Gastrocnemius medialis (tissue), 4 donors: Measurements from ENCODE around the gene NSD2. TPM values are rescaled to one million over a fixed set of nuclear protein-coding genes. Genes with fewer than 3 reads are reported as not detected.

Source experiments
- ATAC-seq, 2 donors: fragments of 150-250 bp; one replicate each; pipeline ENCODE4 v1.9.1; 2016
- DNase-seq, 2 donors: peaks; one replicate each; pipeline ENCODE4 v3.0.0-alpha.2; 2019
- H3K27ac ChIP-seq, 4 donors: fragments of 200-600 bp; sonication (generic); 1 replicate in 1 of 4; 2 replicates in 3 of 4; pipeline ENCODE4 v1.5.1; 2016 to 2018; ENCODE audit warnings: mild to moderate bottlenecking in 2 of 4, moderate library complexity in 1 of 4
- H3K27me3 ChIP-seq, 3 donors: fragments of 200-600 bp; sonication (generic) in 2 of 3; 1 replicate in 1 of 3; 2 replicates in 2 of 3; pipeline versions ENCODE4 v1.5.1 to v1.6.0; 2016 to 2019; ENCODE audit warnings: mild to moderate bottlenecking in 1 of 3, moderate library complexity in 1 of 3
- H3K36me3 ChIP-seq, 2 donors: fragments of 200-600 bp; sonication (generic) in 1 of 2; one replicate each; pipeline ENCODE4 v1.5.1; 2017 to 2018
- H3K4me1 ChIP-seq, 2 donors: fragments of 200-600 bp; sonication (generic) in 1 of 2; one replicate each; pipeline ENCODE4 v1.5.1; 2016 to 2017; ENCODE audit warnings: mild to moderate bottlenecking in 2 of 2
- H3K4me3 ChIP-seq, 4 donors: fragments of 200-600 bp; sonication (generic) in 3 of 4; 1 replicate in 1 of 4; 2 replicates in 3 of 4; pipeline ENCODE4 v1.5.1; 2016 to 2019; ENCODE audit warnings: mild to moderate bottlenecking in 2 of 4
- H3K9me3 ChIP-seq, 3 donors: fragments of 200-600 bp; sonication (generic) in 2 of 3; 1 replicate in 1 of 3; 2 replicates in 2 of 3; pipeline ENCODE4 v1.5.1; 2016 to 2019
- CTCF ChIP-seq, 5 experiments: fragments of 450-650 bp in 3 of 5; fragments of 200-600 bp in 2 of 5; sonication (generic) in 2 of 5; IDR thresholded peaks in 4 of 5; conservative IDR thresholded peaks in 1 of 5; 1 replicate in 4 of 5; 2 replicates in 1 of 5; pipeline ENCODE4 v1.5.1; 2016 to 2019; ENCODE audit warnings: antibody characterized with exemption in 5 of 5, mild to moderate bottlenecking in 3 of 5, moderate library complexity in 3 of 5
- POLR2A ChIP-seq, 2 donors: fragments of 450-650 bp; IDR thresholded peaks; one replicate each; pipeline ENCODE4 v1.6.1; 2017; ENCODE audit warnings: antibody characterized with exemption in 2 of 2, mild to moderate bottlenecking in 2 of 2, moderate library complexity in 2 of 2
- in situ Hi-C, 4 donors: fragments of 200-750 bp; cut with MboI; loops; one replicate each; pipeline versions ENCODE4 v1.15.0 to v1.8.0; 2017; ENCODE audit warnings: low sequenced_read_pairs in 4 of 4
- intact Hi-C: fragments of 100-400 bp; cut with DNase I; formaldehyde crosslinking; loops from one replicate; pipeline ENCODE4 v1.15.1; 2023; ENCODE audit warnings: low total_unique reads
- total RNA-seq, 4 donors: library from RNA; depleted of rRNA; stranded (reverse); fragments of >200 nt; gene quantifications; one replicate each; pipeline versions ENCODE4 v1.1.0 to v1.2.3, GENCODE V29; 2016

NSD2 gene
- total RNA-seq, 4 donors from 2014 or later: 14.8 to 21.3 (median 16.8) TPM

- in situ Hi-C loops: no loop called here
- no peak for TF ChIP-seq POLR2A (IDR thresholded peaks at IDR 0.05)
- no peak for TF ChIP-seq CTCF (IDR thresholded peaks at IDR 0.05 in 4 of 5, conservative IDR thresholded peaks at IDR 0.05 in 1 of 5)
- Histone ChIP-seq H3K27me3 (no peaks in the 10 kb centered on the region), H3K9me3 (no peaks in the 10 kb centered on the region), H3K36me3 (peaks cover 0 to 21% of the 10 kb centered on the region in 2 donors), H3K4me3 (no peak overlapping the region), H3K27ac (no peak overlapping the region), H3K4me1 (no peaks in the 10 kb centered on the region)
- intact Hi-C loops: no loop called here
- no peak for ATAC-seq
- DNase-seq: no peak
Measured at GRCh38 chr4:1922821-1923220, 51.6 kb downstream of the NSD2 start.

GRCh38 chr4:1927675-1928074 is 56.5 kb downstream of the NSD2 start:
- no peaks in the 10 kb centered on the region for H3K4me1 ChIP-seq
- ATAC-seq (no peak), DNase-seq (no peak)
- H3K9me3 ChIP-seq: no peaks in the 10 kb centered on the region
- no peak for TF ChIP-seq POLR2A (IDR thresholded peaks at IDR 0.05)
- no peak for TF ChIP-seq CTCF (IDR thresholded peaks at IDR 0.05 in 4 of 5, conservative IDR thresholded peaks at IDR 0.05 in 1 of 5)
- no peaks in the 10 kb centered on the region for H3K27me3 ChIP-seq
- peaks cover 0 to 7% of the 10 kb centered on the region in 2 donors for H3K36me3 ChIP-seq
- no peak overlapping the region for H3K27ac ChIP-seq
- in situ Hi-C loops (no loop called here), intact Hi-C loops (no loop called here)
- no peak overlapping the region for H3K4me3 ChIP-seq

GRCh38 chr4:1928356-1929239 is 57.4 kb downstream of the NSD2 start:
- no peak overlapping the region for H3K27ac ChIP-seq
- in situ Hi-C loops (no loop called here), intact Hi-C loops (no loop called here)
- no peak overlapping the region for H3K4me3 ChIP-seq
- peaks cover 0 to 7% of the 10 kb centered on the region in 2 donors for H3K36me3 ChIP-seq
- ATAC-seq: no peak
- no peaks in the 10 kb centered on the region for H3K4me1 ChIP-seq
- no peaks in the 10 kb centered on the region for H3K27me3 ChIP-seq
- TF ChIP-seq POLR2A (IDR thresholded peaks at IDR 0.05): no peak
- TF ChIP-seq CTCF (IDR thresholded peaks at IDR 0.05 in 4 of 5, conservative IDR thresholded peaks at IDR 0.05 in 1 of 5): no peak
- no peak for DNase-seq
- H3K9me3 ChIP-seq: no peaks in the 10 kb centered on the region

DNA sequence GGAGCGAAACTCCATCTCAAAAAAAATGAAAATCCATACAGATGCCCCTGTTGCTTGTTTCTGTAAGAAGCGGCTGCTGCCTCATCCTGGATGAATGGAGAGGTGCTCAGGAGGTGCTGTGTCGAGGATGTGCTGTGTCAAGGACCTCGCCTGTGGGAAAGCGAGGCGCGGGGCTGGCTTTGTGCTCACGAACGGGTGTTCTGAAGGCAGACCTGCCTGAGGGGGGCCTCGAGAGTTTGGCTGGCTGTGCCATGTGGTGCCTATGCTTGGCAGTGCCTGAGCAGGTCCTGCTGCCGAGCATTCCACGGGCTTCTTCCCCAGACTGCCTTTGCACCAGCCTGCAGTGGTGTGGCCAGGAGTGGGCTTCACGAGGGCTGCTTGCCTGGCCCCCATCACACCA is 61.5 kb downstream of the NSD2 start:
- intact Hi-C loops: no loop called here
- Histone ChIP-seq H3K27ac (no peak overlapping the region), H3K9me3 (no peaks in the 10 kb centered on the region), H3K4me1 (no peaks in the 10 kb centered on the region), H3K36me3 (peaks cover 0 to 20% of the 10 kb centered on the region in 2 donors), H3K27me3 (no peaks in the 10 kb centered on the region), H3K4me3 (no peak overlapping the region)
- TF ChIP-seq CTCF (IDR thresholded peaks at IDR 0.05 in 4 of 5, conservative IDR thresholded peaks at IDR 0.05 in 1 of 5): no peak
- TF ChIP-seq POLR2A (IDR thresholded peaks at IDR 0.05): no peak
- in situ Hi-C loops: no loop called here
- DNase-seq (no peak), ATAC-seq (no peak)
